ENCODE results near the gene GGT6.

The GGT6 gene

DNA sequence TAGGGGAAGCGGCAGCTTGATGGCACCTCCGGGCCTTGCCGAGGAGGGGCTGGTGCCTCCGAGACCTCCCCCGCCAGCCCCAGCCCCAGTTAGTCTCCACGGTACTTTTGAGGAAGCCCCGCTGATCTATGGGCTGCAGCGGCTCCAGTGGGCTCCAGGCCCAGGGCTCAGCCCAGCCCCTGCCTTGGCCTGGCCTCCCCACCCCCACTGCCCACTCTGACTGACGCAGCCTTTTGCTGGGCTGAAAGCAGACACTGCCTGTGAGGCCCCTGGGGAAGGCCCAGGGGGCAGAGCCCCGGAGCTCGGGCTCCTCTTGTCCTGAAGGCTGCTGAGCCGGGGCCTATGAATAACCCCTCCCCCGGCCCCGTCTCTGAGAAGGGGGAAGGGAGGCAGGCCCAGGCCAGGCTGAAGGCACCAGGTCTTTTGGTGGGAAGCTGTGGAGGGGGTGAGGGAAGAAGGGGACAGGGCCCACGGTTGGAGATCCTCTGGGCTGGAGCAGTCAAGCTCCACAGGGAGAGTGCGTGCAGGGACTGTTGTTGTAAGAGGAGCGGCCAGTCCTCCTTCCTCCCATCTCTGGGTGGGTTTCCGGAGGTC, 16.4 kb upstream of the GGT6 start:
- Histone ChIP-seq H3K9me3 (ENCODE audit: insufficient read depth, low read length) (no peaks in the 10 kb centered on the region), H3K9ac (ENCODE audit: low read length) (no peak overlapping the region), H4K20me1 (ENCODE audit: insufficient read depth, low read length) (no peaks in the 10 kb centered on the region), H2AFZ (ENCODE audit: low read depth, low read length) (no peak overlapping the region), H3K4me2 (ENCODE audit: low read length) (no peak overlapping the region), H3K36me3 (replicated peaks; ENCODE audit: low read depth, low read length) (no peaks in the 10 kb centered on the region), H3K27ac (ENCODE audit: low read length) (no peak overlapping the region), H3K27me3 (ENCODE audit: low read depth, low read length) (no peaks in the 10 kb centered on the region), H3K79me2 (ENCODE audit: low read length) (no peaks in the 10 kb centered on the region), H3K4me1 (ENCODE audit: low read length) (peaks cover 13% of the 10 kb centered on the region), H3K4me3 (ENCODE audit: low read length) (no peak overlapping the region)
- TF ChIP-seq EZH2phosphoT487 (IDR thresholded peaks at IDR 0.05; ENCODE audit: low read depth): no peak
- TF ChIP-seq, protein P1, sequence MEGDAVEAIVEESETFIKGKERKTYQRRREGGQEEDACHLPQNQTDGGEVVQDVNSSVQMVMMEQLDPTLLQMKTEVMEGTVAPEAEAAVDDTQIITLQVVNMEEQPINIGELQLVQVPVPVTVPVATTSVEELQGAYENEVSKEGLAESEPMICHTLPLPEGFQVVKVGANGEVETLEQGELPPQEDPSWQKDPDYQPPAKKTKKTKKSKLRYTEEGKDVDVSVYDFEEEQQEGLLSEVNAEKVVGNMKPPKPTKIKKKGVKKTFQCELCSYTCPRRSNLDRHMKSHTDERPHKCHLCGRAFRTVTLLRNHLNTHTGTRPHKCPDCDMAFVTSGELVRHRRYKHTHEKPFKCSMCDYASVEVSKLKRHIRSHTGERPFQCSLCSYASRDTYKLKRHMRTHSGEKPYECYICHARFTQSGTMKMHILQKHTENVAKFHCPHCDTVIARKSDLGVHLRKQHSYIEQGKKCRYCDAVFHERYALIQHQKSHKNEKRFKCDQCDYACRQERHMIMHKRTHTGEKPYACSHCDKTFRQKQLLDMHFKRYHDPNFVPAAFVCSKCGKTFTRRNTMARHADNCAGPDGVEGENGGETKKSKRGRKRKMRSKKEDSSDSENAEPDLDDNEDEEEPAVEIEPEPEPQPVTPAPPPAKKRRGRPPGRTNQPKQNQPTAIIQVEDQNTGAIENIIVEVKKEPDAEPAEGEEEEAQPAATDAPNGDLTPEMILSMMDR (IDR thresholded peaks at IDR 0.05; ENCODE audit: low read depth, low read length): no peak

DNA sequence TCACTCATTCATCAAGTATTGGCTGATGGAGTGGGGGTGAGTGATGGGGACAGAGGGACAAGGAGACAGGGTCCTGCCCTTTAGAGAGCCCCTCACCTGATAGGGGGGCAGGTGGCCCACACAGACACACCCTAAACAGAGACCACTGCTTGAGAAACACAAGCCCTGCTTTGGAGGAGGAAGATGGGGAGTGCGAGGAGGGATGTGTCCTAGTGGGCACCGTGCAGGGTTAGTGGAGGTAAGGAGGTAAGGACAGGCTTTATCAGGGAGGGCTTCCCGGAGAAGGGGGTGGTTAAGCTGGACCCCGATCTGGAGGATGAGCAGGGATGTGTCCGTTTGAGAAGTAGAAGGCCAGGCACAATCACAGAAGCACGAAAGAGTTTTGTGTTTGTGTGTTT, 15.8 kb upstream of the GGT6 start:
- Histone ChIP-seq H3K79me2 (ENCODE audit: low read length) (no peaks in the 10 kb centered on the region), H4K20me1 (ENCODE audit: insufficient read depth, low read length) (no peaks in the 10 kb centered on the region), H2AFZ (ENCODE audit: low read depth, low read length) (no peak overlapping the region), H3K4me1 (ENCODE audit: low read length) (peaks cover 13% of the 10 kb centered on the region), H3K27me3 (ENCODE audit: low read depth, low read length) (no peaks in the 10 kb centered on the region), H3K9me3 (ENCODE audit: insufficient read depth, low read length) (no peaks in the 10 kb centered on the region), H3K9ac (ENCODE audit: low read length) (no peak overlapping the region), H3K4me3 (ENCODE audit: low read length) (no peak overlapping the region), H3K27ac (ENCODE audit: low read length) (no peak overlapping the region), H3K4me2 (ENCODE audit: low read length) (no peak overlapping the region), H3K36me3 (replicated peaks; ENCODE audit: low read depth, low read length) (no peaks in the 10 kb centered on the region)
- TF ChIP-seq EZH2phosphoT487 (IDR thresholded peaks at IDR 0.05; ENCODE audit: low read depth): no peak
- TF ChIP-seq, protein P1 (IDR thresholded peaks at IDR 0.05; ENCODE audit: low read depth, low read length): no peak

DNA sequence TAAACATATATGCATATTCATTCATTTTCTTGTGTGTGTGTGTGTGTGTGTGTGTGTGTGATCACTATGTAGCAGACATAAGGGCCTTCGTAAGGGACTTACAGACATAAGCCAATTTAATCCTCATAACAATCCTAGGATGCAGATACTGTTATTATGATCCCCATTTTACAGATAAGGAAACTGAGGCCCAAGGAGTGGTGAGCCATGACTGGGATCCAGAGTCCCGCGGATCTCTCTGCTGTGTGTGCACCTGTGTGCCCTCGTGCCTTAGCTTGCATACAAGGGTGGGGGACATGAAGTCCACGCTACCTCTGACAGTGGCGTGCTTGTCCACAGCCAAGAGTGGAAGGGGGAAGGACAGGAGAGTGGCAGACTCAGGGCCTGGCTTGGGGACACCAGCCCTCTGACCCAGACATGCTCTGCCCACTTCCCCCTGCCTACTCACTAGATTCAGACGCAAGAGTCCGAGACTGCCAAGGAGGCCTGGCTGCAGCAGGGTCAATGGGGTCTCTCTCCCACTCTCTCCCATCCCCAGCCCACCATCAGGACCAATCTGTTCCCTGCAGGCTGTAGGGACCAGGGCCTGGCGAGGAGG, 14.2 kb upstream of the GGT6 start:
- TF ChIP-seq, protein P1 (IDR thresholded peaks at IDR 0.05; ENCODE audit: low read depth, low read length): no peak
- TF ChIP-seq EZH2phosphoT487 (IDR thresholded peaks at IDR 0.05; ENCODE audit: low read depth): no peak
- Histone ChIP-seq H3K9me3 (ENCODE audit: insufficient read depth, low read length) (no peaks in the 10 kb centered on the region), H3K36me3 (replicated peaks; ENCODE audit: low read depth, low read length) (no peaks in the 10 kb centered on the region), H4K20me1 (ENCODE audit: insufficient read depth, low read length) (no peaks in the 10 kb centered on the region), H3K27me3 (ENCODE audit: low read depth, low read length) (no peaks in the 10 kb centered on the region), H3K27ac (ENCODE audit: low read length) (no peak overlapping the region), H2AFZ (ENCODE audit: low read depth, low read length) (no peak overlapping the region), H3K4me2 (ENCODE audit: low read length) (no peak overlapping the region), H3K4me3 (ENCODE audit: low read length) (no peak overlapping the region), H3K79me2 (ENCODE audit: low read length) (no peaks in the 10 kb centered on the region), H3K4me1 (ENCODE audit: low read length) (peaks cover 13% of the 10 kb centered on the region), H3K9ac (ENCODE audit: low read length) (no peak overlapping the region)

DNA sequence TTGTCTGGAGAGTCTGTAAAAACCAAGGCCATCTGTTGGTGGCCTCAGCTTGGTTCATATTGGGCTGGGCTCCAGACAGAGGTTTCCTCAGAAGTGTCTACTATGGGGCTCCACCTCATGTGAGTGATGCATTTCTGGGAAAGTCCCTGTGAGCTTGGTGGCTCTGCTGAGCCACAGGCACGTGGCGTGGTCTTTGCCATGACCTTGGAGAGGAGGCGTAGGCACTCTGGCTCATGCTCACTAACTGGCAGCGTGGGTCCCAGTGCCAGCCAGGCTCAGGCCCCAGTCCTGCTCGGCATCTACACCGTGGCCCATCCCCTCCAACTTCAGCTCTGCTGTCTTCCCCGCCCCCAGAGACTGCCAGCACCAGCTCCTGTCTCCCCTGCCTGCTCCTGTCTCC, 13.3 kb upstream of the GGT6 start:
- Histone ChIP-seq H2AFZ (ENCODE audit: low read depth, low read length) (peak overlapping the region; percentile 51), H3K4me3 (ENCODE audit: low read length) (no peak overlapping the region)

More for the DNA sequence above, 13.3 kb upstream of the GGT6 start:
- TF ChIP-seq, protein P1 (IDR thresholded peaks at IDR 0.05; ENCODE audit: low read depth, low read length): no peak
- no peak for TF ChIP-seq EZH2phosphoT487 (IDR thresholded peaks at IDR 0.05; ENCODE audit: low read depth)
- no peaks in the 10 kb centered on the region for H3K27me3 ChIP-seq (ENCODE audit: low read depth, low read length)
- no peaks in the 10 kb centered on the region for H3K9me3 ChIP-seq (ENCODE audit: insufficient read depth, low read length)
- H3K79me2 ChIP-seq (ENCODE audit: low read length): no peaks in the 10 kb centered on the region
- H3K36me3 ChIP-seq (replicated peaks; ENCODE audit: low read depth, low read length): no peaks in the 10 kb centered on the region
- peak overlapping the region; percentile 35 for H3K4me2 ChIP-seq (ENCODE audit: low read length)
- no peaks in the 10 kb centered on the region for H4K20me1 ChIP-seq (ENCODE audit: insufficient read depth, low read length)
- peaks cover 13% of the 10 kb centered on the region for H3K4me1 ChIP-seq (ENCODE audit: low read length)
- H3K9ac ChIP-seq (ENCODE audit: low read length): peak overlapping the region; percentile 14; the same call in 1 of the 2 replicates
- no peak overlapping the region for H3K27ac ChIP-seq (ENCODE audit: low read length)

All from OCI-LY3 (cell line).